ENCODE results near the gene ARHGAP22. TPM values are rescaled to one million over a fixed set of nuclear protein-coding genes. Genes with fewer than 3 reads are reported as not detected.

Gene ARHGAP22
- total and polyA plus RNA-seq, 4 donors: 0.23 to 2.3 (median 0.54) TPM

GRCh38 chr10:48505394-48506112 lies 99.3 kb downstream of the ARHGAP22 start:
- TF ChIP-seq HNF4A (conservative IDR thresholded peaks at IDR 0.05) (no peak), JUND (IDR thresholded peaks at IDR 0.05) (no peak), REST (IDR thresholded peaks at IDR 0.05) (no peak), RAD21 (IDR thresholded peaks at IDR 0.05) (peak in 1 of 2 donors; percentile 64), FOXA1 (IDR thresholded peaks at IDR 0.05) (no peak), CTCF (IDR thresholded peaks at IDR 0.05; ENCODE audit: low read depth, low read length, missing input control) (peak; percentile 6), FOXA2 (IDR thresholded peaks at IDR 0.05) (no peak), MAX (IDR thresholded peaks at IDR 0.05) (no peak), ZBTB33 (IDR thresholded peaks at IDR 0.05) (no peak), GABPA (IDR thresholded peaks at IDR 0.05 in 1 of 2, conservative IDR thresholded peaks at IDR 0.05 in 1 of 2) (no peak), EGR1 (IDR thresholded peaks at IDR 0.05; ENCODE audit: low read depth in 2 of 2) (no peak), YY1 (IDR thresholded peaks at IDR 0.05) (no peak), ATF3 (IDR thresholded peaks at IDR 0.05) (no peak), NR2F2 (IDR thresholded peaks at IDR 0.05) (no peak), TAF1 (conservative IDR thresholded peaks at IDR 0.05) (no peak), RXRA (IDR thresholded peaks at IDR 0.05) (no peak), HNF4G (IDR thresholded peaks at IDR 0.05) (no peak)
- peaks cover 0 to 2% (median 0%) of the 10 kb centered on the region in 4 donors for H3K4me1 ChIP-seq (ENCODE audit: control insufficient read depth in 4 of 4, insufficient read depth in 4 of 4, low read length in 3 of 4)
- no peaks in the 10 kb centered on the region for H3K9me3 ChIP-seq (ENCODE audit: control insufficient read depth in 4 of 4, low read length in 3 of 4)
- no peak overlapping the region for H3K27ac ChIP-seq (ENCODE audit: low read depth in 1 of 2, low read length in 2 of 2)
- H3K36me3 ChIP-seq (ENCODE audit: control insufficient read depth in 4 of 4, insufficient read depth in 3 of 4, low read depth in 1 of 4, low read length in 3 of 4): no peaks in the 10 kb centered on the region
- no peak overlapping the region for H3K4me3 ChIP-seq (ENCODE audit: low read depth in 1 of 3, low read length in 3 of 3)
- DNase-seq (ENCODE audit: low spot score): peak; percentile 32
- peaks cover 0 to 3% (median 0%) of the 10 kb centered on the region in 4 donors for H3K27me3 ChIP-seq (ENCODE audit: control insufficient read depth in 4 of 4, insufficient read depth in 4 of 4, low read length in 3 of 4)
- 77% methylated on average over 15 of the region's 15 CpGs for WGBS
- H3K9ac ChIP-seq (ENCODE audit: low read depth in 1 of 2, low read length in 2 of 2): no peak overlapping the region
